ENCODE data around the gene TRAPPC13.

Gene TRAPPC13

DNA sequence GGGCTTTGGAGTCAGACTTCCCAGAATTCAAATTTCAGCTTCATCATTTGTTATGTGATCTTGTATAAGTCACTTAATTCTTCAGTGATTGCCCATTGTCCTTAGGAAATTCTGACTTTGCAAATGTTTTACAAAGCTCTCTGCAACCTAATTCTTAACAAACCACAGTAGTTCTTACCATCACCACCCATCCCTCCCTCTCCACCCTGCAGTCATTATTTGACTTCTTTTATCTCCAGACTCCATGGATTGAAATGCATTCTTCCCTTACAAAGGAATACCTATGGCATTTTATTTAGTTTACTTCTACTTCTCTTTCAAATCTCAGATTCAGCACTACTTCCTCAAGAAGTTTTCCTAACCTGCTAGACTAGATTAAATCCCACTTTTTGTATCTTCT is 23.1 kb downstream of the TRAPPC13 start:
- H3K36me3 ChIP-seq (ENCODE audit: control insufficient read depth, low read length), result no peaks in the 10 kb centered on the region
- no peaks in the 10 kb centered on the region for H3K79me2 ChIP-seq (ENCODE audit: control insufficient read depth, low read length)
- H4K20me1 ChIP-seq (ENCODE audit: control insufficient read depth, insufficient read depth, low read depth, low read length), result no peaks in the 10 kb centered on the region
- H3K9me3 ChIP-seq (ENCODE audit: control insufficient read depth, insufficient read depth, low read length), result no peaks in the 10 kb centered on the region
- H3K4me3 ChIP-seq (ENCODE audit: low read length), result no peak overlapping the region
- no peak overlapping the region for H3K27ac ChIP-seq (ENCODE audit: low read depth, low read length)
- H3K27me3 ChIP-seq (ENCODE audit: control insufficient read depth, low read length), result no peaks in the 10 kb centered on the region
- no peaks in the 10 kb centered on the region for H3K9me2 ChIP-seq (replicated peaks; ENCODE audit: control insufficient read depth, low read length)
- no peaks in the 10 kb centered on the region for H3K4me1 ChIP-seq (ENCODE audit: control insufficient read depth, low read length)
- TF ChIP-seq EZH2phosphoT487 (IDR thresholded peaks at IDR 0.05; ENCODE audit: borderline replicate concordance, low read length), result no peak
- TF ChIP-seq, protein P1, sequence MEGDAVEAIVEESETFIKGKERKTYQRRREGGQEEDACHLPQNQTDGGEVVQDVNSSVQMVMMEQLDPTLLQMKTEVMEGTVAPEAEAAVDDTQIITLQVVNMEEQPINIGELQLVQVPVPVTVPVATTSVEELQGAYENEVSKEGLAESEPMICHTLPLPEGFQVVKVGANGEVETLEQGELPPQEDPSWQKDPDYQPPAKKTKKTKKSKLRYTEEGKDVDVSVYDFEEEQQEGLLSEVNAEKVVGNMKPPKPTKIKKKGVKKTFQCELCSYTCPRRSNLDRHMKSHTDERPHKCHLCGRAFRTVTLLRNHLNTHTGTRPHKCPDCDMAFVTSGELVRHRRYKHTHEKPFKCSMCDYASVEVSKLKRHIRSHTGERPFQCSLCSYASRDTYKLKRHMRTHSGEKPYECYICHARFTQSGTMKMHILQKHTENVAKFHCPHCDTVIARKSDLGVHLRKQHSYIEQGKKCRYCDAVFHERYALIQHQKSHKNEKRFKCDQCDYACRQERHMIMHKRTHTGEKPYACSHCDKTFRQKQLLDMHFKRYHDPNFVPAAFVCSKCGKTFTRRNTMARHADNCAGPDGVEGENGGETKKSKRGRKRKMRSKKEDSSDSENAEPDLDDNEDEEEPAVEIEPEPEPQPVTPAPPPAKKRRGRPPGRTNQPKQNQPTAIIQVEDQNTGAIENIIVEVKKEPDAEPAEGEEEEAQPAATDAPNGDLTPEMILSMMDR (IDR thresholded peaks at IDR 0.05; ENCODE audit: low read depth, low read length, poor library complexity, severe bottlenecking), result no peak
- no peaks in the 10 kb centered on the region for H3F3A ChIP-seq (ENCODE audit: control insufficient read depth, insufficient read depth)
- no peak overlapping the region for H3K4me2 ChIP-seq (ENCODE audit: low read length)

DNA sequence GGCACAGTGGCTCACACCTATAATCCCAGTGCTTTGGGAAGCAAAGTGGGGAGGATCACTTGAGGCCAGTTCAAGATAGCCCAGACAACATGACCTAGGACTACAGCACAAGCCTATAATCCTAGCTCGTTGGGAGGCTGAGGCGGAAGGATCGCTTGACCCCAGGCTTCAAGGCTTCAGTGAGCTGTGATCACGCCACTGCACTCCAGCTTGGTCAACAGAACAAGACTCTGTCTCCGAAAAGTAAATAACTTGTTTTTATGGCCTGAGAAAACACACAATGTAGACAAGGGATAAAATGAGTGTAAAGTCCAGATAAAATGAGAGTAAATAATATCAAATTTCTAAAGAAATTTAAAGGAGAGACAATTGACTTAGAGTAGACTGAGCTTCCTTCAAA is 26.3 kb downstream of the TRAPPC13 start:
- Histone ChIP-seq H3K9me3 (ENCODE audit: control insufficient read depth, insufficient read depth, low read length) (no peaks in the 10 kb centered on the region), H3K4me2 (ENCODE audit: low read length) (no peak overlapping the region), H3K27me3 (ENCODE audit: control insufficient read depth, low read length) (no peaks in the 10 kb centered on the region), H3K4me1 (ENCODE audit: control insufficient read depth, low read length) (no peaks in the 10 kb centered on the region), H3K4me3 (ENCODE audit: low read length) (no peak overlapping the region), H3K79me2 (ENCODE audit: control insufficient read depth, low read length) (no peaks in the 10 kb centered on the region), H3K9me2 (replicated peaks; ENCODE audit: control insufficient read depth, low read length) (no peaks in the 10 kb centered on the region), H3F3A (ENCODE audit: control insufficient read depth, insufficient read depth) (no peaks in the 10 kb centered on the region), H3K27ac (ENCODE audit: low read depth, low read length) (no peak overlapping the region), H3K36me3 (ENCODE audit: control insufficient read depth, low read length) (no peaks in the 10 kb centered on the region), H4K20me1 (ENCODE audit: control insufficient read depth, insufficient read depth, low read depth, low read length) (no peaks in the 10 kb centered on the region)
- TF ChIP-seq, protein P1 (IDR thresholded peaks at IDR 0.05; ENCODE audit: low read depth, low read length, poor library complexity, severe bottlenecking), result no peak
- no peak for TF ChIP-seq EZH2phosphoT487 (IDR thresholded peaks at IDR 0.05; ENCODE audit: borderline replicate concordance, low read length)

DNA sequence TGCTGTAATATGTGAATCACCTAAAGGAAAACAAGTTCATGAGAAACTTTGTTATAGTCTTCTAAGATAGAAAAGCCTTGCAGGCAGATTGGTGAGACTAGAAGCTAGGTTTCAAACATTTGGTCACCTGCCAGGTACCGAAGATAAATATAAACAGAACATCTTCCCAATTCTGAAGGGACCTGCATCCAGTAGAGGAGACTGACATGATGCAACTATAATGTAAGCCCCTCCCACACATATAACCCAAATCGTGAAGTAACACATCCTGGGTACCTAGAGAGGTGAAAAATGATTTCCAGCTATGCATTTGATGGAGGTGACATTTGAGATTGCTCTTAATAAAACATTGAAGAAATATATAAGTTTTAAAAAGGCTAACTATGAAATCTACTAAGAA is 29.9 kb downstream of the TRAPPC13 start:
- no peaks in the 10 kb centered on the region for H3K79me2 ChIP-seq (ENCODE audit: control insufficient read depth, low read length)
- H3K27me3 ChIP-seq (ENCODE audit: control insufficient read depth, low read length), result no peaks in the 10 kb centered on the region
- no peak overlapping the region for H3K4me2 ChIP-seq (ENCODE audit: low read length)
- H4K20me1 ChIP-seq (ENCODE audit: control insufficient read depth, insufficient read depth, low read depth, low read length), result no peaks in the 10 kb centered on the region
- no peaks in the 10 kb centered on the region for H3F3A ChIP-seq (ENCODE audit: control insufficient read depth, insufficient read depth)
- no peaks in the 10 kb centered on the region for H3K9me3 ChIP-seq (ENCODE audit: control insufficient read depth, insufficient read depth, low read length)
- no peaks in the 10 kb centered on the region for H3K36me3 ChIP-seq (ENCODE audit: control insufficient read depth, low read length)
- no peak overlapping the region for H3K4me3 ChIP-seq (ENCODE audit: low read length)
- H3K4me1 ChIP-seq (ENCODE audit: control insufficient read depth, low read length), result no peaks in the 10 kb centered on the region
- H3K9me2 ChIP-seq (replicated peaks; ENCODE audit: control insufficient read depth, low read length), result no peaks in the 10 kb centered on the region
- H3K27ac ChIP-seq (ENCODE audit: low read depth, low read length), result no peak overlapping the region
- TF ChIP-seq, protein P1 (IDR thresholded peaks at IDR 0.05; ENCODE audit: low read depth, low read length, poor library complexity, severe bottlenecking), result no peak
